ENCODE results near the gene TMEM41A. TPM values are rescaled to one million over a fixed set of nuclear protein-coding genes. Genes with fewer than 3 reads are reported as not detected.

Gene TMEM41A
- total RNA-seq = 25.4 and 25.8 TPM in 2 replicates

DNA sequence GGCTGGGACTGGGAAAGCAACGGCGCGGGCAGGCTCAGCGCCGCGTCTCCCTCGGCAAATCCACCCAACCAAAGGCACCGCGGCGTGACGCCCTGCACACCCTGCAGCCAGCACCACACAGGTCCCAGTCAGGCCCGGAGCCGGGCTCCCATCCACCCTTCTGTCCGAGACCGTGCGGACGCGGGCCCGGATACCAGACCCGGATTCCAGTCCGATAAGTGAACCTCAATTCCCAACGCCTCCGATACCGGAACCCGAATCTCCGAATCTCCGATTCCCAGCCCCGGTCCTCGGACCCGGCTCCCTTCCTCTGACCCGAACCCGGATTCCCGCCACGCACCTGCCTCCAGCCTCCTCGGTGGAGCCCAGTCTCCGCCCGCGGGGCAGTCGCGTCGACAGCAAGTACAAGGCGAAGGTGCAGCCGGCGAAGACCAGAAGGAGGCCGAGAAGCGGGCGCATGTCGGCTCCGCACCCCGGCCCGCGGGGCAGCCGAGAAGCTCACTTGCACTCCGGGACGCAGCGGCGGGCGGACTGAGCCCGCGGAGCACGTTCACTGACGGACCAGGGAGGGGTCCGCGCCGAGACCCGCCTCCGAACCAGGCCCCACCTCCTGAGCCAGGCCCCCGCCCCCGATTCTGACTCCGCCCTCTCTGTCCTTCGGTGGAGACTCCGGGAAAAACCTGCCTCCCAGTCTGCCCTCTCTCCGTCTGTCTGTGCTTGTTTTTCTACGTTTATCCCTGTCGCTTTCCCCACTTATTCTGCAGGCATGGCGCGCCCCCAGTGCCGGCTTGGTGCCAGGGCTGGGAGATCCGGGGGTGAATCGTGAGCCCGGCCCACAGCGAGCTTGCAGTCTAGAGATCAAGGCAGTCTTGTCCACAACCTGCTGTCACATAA is at the start of gene TMEM41A:
Gene TMEM41A (minus strand): TSS at position 533 of the 894 bp plus-strand sequence. CDS start 74 bp downstream, at position 459.
- Mint-ChIP-seq H3K27ac (peak within 1 kb of the TSS; percentile 91), H3K9me3 (no peaks in the 10 kb centered on the region), H3K4me3 (peak within 1 kb of the TSS; percentile 98), H3K36me3 (ENCODE audit: low read depth) (peaks cover 21% of the 10 kb centered on the region), H3K4me1 (peaks cover 20% of the 10 kb centered on the region), H3K27me3 (peaks cover 9% of the 10 kb centered on the region)
- DNase-seq = peak; percentile 97
- intact Hi-C loops (cut with micrococcal nuclease) = loop anchor here (1.0 to 5.0 kb wide), 4 partner anchors 60 to 686 kb away; partner anchors contain the start of genes SENP2 and VPS8

DNA sequence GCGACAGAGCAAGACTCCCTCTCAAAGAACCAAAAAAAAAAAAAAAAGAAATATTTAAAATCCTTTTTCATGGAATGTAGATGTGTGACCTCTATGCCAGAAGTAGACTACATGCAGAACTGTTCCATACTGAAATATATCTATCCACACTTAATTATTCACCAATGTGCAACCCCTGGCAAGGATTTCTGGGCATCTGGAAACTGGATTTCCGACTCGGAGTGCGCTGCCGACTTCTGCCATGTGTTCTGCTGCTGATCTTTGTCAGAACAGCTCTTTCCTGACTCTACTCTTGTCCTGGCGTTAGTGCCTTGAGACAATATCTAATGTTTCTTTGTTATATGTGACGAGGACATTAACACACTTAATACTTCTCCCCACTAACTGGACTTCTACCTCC is 41.9 kb upstream of the TMEM41A start:
- H3K27ac Mint-ChIP-seq = no peak overlapping the region
- intact Hi-C loops (cut with micrococcal nuclease) = no loop called here
- H3K4me3 Mint-ChIP-seq = no peak overlapping the region
- H3K9me3 Mint-ChIP-seq = peaks cover 8% of the 10 kb centered on the region
- DNase-seq = no peak
- H3K4me1 Mint-ChIP-seq = peaks cover 9% of the 10 kb centered on the region
- peaks cover 2% of the 10 kb centered on the region for H3K27me3 Mint-ChIP-seq
- H3K36me3 Mint-ChIP-seq (ENCODE audit: low read depth) = peaks cover 3% of the 10 kb centered on the region

DNA sequence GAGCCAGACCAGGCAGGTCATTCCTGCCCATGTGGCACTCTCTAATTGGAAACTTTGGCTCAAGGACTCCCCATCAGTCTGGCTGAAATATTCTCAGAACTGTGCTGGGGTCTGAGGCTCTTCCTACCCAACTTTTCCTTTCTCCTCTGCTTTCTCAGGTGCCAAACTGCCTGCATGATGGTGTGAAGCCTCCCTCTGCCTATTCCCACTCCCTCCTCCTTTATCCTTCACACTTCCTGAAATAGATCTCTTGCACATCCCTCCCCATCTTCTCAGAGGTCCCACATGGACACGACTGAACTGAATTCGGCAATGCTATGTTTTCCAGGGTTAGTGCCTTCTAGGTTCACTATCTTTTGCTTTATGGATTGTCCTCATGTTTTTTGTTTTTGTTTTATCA is 41.1 kb upstream of the TMEM41A start:
- DNase-seq = no peak
- Mint-ChIP-seq H3K9me3 (peaks cover 8% of the 10 kb centered on the region), H3K4me1 (peaks cover 9% of the 10 kb centered on the region), H3K27me3 (peaks cover 2% of the 10 kb centered on the region), H3K4me3 (no peak overlapping the region), H3K27ac (no peak overlapping the region), H3K36me3 (ENCODE audit: low read depth) (peaks cover 3% of the 10 kb centered on the region)
- intact Hi-C loops (cut with micrococcal nuclease) = no loop called here

DNA sequence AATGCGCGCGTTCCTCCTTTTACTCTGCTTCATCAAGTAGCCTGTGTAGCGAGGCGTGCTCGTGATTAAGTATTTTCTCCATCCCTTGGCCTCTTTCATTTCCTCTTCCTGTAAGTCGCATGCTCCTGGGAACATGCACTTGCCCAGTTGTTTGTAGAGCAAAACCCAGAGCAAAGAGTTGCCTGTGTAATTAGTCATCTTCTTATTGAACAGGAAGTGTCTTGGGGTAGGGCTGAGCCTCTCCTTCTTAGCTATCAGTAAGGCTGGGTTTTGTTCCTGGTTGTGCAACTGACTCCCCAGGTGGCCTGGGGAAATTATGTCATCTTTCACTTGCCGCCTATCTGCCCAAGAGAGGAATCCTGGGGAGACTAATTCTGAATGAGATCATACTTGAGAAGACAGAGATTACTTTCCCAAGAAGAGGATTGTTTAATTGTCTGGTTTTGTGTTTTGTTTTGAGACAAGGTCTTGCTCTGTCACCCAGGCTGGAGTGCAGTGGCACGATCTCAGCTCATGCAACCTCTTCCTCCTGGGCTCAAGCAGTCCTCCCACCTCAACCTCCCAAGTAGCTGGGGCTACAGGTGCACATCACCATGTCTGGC is 38.6 kb upstream of the TMEM41A start:
- H3K4me1 Mint-ChIP-seq = peaks cover 7% of the 10 kb centered on the region
- peak; percentile 79 for DNase-seq
- H3K9me3 Mint-ChIP-seq = peaks cover 8% of the 10 kb centered on the region
- H3K4me3 Mint-ChIP-seq = peak overlapping the region; percentile 57
- peaks cover 3% of the 10 kb centered on the region for H3K36me3 Mint-ChIP-seq (ENCODE audit: low read depth)
- peaks cover under 1% of the 10 kb centered on the region for H3K27me3 Mint-ChIP-seq
- H3K27ac Mint-ChIP-seq = peak overlapping the region; percentile 91
- intact Hi-C loops (cut with micrococcal nuclease) = no loop called here

DNA sequence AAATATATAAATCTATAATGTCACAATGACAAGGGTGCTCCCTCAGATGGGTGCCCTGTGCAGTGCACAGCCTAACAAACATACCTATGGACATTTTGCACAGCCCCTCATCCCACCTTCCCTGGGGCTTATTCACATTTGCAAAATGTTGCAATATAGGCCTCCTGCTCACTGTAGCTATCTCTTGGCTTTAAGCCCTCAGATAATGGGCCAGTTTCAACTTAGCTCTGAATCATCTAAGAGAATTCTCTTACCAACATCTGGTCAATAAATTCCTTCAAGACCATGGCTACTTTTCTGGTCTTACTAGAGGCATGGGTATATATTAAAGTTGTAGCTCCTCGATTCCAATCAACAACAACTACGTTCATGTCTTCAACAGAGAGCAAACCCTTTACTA is 35.7 kb upstream of the TMEM41A start:
- intact Hi-C loops (cut with micrococcal nuclease) = no loop called here
- peaks cover 3% of the 10 kb centered on the region for H3K36me3 Mint-ChIP-seq (ENCODE audit: low read depth)
- no peak for DNase-seq
- no peak overlapping the region for H3K4me3 Mint-ChIP-seq
- no peak overlapping the region for H3K27ac Mint-ChIP-seq
- H3K9me3 Mint-ChIP-seq = peaks cover 8% of the 10 kb centered on the region
- peaks cover 7% of the 10 kb centered on the region for H3K4me1 Mint-ChIP-seq
- no peaks in the 10 kb centered on the region for H3K27me3 Mint-ChIP-seq

DNA sequence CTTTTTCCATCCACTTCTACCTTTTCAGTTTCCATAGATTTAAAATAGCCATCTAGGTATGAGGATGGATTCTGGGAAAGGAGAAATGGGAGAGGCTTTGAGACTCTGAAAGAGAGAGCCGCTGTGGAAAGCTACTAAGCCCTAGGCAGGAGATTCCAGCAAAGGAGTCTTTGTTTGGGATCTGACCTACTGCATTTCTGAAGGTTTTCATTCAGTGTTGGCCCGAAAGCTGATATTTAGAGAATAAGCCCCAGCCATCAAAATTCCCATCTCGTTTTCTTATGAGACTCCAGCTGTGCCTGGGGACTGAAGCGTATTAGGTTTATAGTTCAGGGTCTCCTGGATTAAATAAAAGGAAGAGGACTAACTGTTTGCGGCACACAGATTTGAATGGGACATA is 34.1 kb upstream of the TMEM41A start:
- peaks cover 7% of the 10 kb centered on the region for H3K4me1 Mint-ChIP-seq
- peaks cover 8% of the 10 kb centered on the region for H3K9me3 Mint-ChIP-seq
- H3K27ac Mint-ChIP-seq = no peak overlapping the region
- H3K36me3 Mint-ChIP-seq (ENCODE audit: low read depth) = peaks cover 3% of the 10 kb centered on the region
- intact Hi-C loops (cut with micrococcal nuclease) = no loop called here
- no peak overlapping the region for H3K4me3 Mint-ChIP-seq
- H3K27me3 Mint-ChIP-seq = no peaks in the 10 kb centered on the region
- DNase-seq = no peak

DNA sequence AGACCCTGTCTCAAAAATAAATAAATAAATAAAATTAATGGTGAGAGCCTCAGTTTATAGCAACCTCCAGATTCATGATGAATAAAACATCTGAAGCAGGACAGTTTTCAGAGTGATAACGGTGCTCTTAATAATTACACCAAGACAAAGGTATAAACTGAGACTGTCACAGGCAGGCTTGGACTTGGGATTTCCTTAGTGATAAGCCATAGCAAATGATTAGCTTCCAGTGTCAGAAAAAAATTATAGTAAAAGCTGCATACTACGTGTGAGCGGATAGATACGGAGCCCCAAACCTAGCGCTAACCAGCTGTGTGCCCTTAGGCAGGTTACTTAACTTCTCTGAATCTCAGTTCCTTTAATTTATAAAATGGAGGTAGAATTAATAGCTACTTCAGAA is 32.0 kb upstream of the TMEM41A start:
- intact Hi-C loops (cut with micrococcal nuclease) = no loop called here
- H3K36me3 Mint-ChIP-seq (ENCODE audit: low read depth) = no peaks in the 10 kb centered on the region
- peaks cover under 1% of the 10 kb centered on the region for H3K9me3 Mint-ChIP-seq
- H3K4me1 Mint-ChIP-seq = no peaks in the 10 kb centered on the region
- H3K27ac Mint-ChIP-seq = no peak overlapping the region
- no peak overlapping the region for H3K4me3 Mint-ChIP-seq
- peaks cover 2% of the 10 kb centered on the region for H3K27me3 Mint-ChIP-seq
- DNase-seq = no peak

DNA sequence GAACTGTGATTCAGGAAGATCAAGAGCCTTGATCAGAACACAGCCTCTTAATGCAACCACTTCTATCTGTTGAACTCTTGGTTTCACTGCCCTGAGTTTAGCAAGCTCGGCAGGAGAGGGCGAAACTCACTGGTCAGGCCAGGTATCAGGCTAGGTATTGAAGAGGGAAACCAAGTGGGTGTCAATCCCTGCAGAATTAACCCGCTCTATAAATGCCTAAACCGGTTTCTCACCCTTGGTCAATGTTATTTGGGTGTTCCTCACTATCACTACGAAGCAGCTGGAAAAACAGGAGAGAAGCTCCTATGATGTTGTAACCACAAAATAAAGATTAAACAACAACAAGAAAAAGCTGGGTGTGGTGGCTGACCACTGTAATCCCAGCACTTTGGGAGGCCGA is 29.7 kb upstream of the TMEM41A start:
- Mint-ChIP-seq H3K36me3 (ENCODE audit: low read depth) (no peaks in the 10 kb centered on the region), H3K9me3 (no peaks in the 10 kb centered on the region), H3K27me3 (peaks cover 6% of the 10 kb centered on the region), H3K4me3 (no peak overlapping the region), H3K27ac (no peak overlapping the region), H3K4me1 (no peaks in the 10 kb centered on the region)
- intact Hi-C loops (cut with micrococcal nuclease) = no loop called here
- DNase-seq = no peak

DNA sequence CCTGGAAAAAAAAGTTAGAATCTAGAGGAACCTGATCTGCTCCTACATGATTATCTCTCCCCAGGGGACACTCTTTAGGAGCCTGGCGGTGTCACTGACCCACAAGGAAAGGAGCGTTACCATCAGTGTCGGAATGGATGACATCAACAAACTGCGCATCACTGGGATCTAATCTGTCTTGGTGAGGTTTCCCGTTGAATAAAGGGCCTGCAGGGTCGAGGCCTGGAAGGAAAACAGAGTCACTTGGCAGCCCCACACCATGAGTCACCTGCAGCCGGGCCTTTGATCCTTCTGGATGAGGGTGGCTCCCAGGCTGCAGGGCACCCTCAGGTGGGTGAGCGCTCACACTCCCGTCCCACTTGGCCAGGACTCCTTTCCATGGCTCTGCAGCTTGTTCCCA is 28.5 kb upstream of the TMEM41A start:
- intact Hi-C loops (cut with micrococcal nuclease) = no loop called here
- no peaks in the 10 kb centered on the region for H3K4me1 Mint-ChIP-seq
- no peak overlapping the region for H3K27ac Mint-ChIP-seq
- H3K4me3 Mint-ChIP-seq = no peak overlapping the region
- no peaks in the 10 kb centered on the region for H3K9me3 Mint-ChIP-seq
- H3K36me3 Mint-ChIP-seq (ENCODE audit: low read depth) = no peaks in the 10 kb centered on the region
- H3K27me3 Mint-ChIP-seq = peaks cover 7% of the 10 kb centered on the region
- DNase-seq = no peak

DNA sequence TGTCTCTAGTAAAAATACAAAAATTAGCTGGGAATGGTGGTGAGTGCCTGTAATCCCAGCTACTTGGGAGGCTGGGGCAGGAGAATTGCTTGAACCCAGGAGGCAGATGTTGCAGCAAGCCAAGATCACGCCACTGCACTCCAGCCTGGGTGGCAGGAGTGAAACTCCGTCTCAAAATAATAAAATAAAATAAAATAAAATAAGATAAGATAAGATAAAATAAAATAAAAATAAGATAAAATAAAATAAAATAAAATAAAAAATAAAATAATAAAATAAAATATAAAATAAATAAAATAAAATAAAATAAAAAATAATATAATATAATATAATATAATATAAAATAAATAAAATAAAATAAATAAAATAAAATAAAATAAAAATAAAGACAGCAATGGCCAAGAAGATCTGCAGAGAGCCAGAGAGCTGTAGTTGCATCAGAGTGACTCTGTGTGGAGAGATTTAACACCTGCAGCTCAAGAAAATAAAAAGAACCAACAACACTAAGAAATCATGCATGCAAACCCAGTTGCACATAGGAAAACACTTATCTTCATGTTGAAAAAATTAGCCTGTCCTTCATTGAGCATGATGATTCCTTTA is 27.6 kb upstream of the TMEM41A start:
- Mint-ChIP-seq H3K27ac (no peak overlapping the region), H3K36me3 (ENCODE audit: low read depth) (no peaks in the 10 kb centered on the region), H3K9me3 (no peaks in the 10 kb centered on the region), H3K27me3 (peaks cover 11% of the 10 kb centered on the region), H3K4me3 (no peak overlapping the region), H3K4me1 (no peaks in the 10 kb centered on the region)
- no peak for DNase-seq
- intact Hi-C loops (cut with micrococcal nuclease) = no loop called here

DNA sequence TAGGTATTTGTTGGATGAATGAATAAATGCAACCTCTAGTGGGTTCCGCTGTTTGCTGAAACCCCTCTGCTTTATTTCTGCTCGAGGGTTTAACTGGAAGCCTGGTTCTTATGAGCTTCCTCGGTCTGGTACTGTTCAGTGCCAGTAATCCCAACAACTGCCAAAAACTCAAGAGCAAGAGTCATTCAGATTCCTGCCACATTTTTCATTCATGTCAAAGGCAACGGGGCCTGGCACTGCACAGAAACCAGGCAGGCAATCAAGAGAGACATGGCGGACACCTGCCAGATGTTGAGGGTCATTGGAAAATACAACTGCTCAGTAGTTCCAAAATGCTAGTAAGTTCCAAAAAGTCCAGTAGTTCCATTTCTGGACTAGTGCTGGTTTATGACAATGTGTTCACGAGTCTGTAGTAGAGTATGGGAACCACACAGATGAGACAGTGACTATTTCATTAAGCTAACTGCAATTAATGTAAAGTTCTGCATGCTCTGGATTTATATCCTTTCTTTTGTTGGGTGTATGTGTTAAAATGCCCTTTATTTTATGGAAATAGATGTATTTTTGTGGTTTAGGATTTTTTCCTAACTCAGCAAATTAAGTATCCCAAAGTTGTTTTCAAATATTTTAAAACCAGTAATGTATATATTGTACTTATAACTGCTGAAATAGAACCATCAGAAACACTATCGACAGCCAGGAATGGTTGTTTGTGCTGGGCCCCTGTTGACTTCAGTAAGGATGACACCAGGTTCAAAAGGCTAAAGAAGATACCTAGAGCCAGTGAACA is 22.7 kb upstream of the TMEM41A start:
- no peak for DNase-seq
- Mint-ChIP-seq H3K27me3 (peaks cover 13% of the 10 kb centered on the region), H3K27ac (no peak overlapping the region), H3K36me3 (ENCODE audit: low read depth) (no peaks in the 10 kb centered on the region), H3K4me3 (no peak overlapping the region), H3K4me1 (no peaks in the 10 kb centered on the region), H3K9me3 (no peaks in the 10 kb centered on the region)
- intact Hi-C loops (cut with micrococcal nuclease) = no loop called here

DNA sequence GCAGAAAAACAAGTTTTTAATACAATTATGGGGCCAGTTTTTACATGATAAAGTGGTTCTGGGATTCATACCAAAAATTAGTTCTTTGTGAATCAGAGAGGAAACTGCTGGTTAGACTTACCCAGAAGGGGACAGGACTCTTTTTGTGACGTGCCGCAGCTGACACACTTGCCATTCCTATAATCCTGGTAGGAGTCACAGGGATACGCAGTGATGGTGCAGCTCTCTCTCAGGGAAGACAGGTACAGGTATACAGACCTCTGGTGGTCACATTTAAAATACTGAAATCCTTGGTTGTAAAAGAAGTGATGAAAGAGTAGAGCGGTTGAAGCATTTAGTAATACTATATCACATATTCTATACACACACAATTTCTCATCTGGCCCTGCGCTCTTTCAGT is 20.2 kb upstream of the TMEM41A start:
- intact Hi-C loops (cut with micrococcal nuclease) = no loop called here

DNA sequence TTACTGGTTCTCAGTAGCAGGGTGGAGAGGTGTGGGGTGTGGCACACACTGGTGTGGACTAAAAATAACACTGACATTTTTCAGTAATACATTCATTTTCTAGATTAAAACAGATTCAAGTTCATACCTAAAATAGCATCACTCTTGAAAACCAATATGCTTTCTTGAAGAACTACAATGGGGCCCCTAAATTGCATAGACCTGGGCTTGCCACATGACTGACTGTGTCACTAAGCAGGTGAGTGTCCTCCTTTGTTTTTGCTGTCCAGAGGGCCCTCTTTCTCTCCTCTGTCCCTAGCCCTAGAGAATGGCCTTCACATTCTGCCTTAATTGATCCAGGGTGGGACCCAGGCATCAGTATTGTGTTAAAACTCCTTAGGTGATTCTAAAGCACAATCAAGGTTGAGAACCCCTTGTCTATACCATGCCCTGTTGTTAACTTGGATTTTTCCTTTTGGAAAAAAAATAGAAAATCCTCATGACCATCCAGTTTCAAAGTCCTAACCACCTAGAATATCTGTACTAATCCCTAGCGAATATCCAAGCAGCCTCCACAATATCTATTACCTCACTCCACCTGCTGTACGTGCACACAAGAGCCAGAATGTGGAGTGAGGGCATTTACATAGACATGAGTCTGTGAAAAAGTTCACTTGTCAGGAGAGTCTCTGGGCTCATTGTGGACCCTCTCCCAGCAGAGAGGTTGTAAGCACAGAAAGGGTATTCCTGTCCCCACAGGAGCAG is 18.7 kb upstream of the TMEM41A start:
- DNase-seq = no peak
- Mint-ChIP-seq H3K9me3 (no peaks in the 10 kb centered on the region), H3K27ac (no peak overlapping the region), H3K27me3 (peaks cover 18% of the 10 kb centered on the region), H3K4me1 (no peaks in the 10 kb centered on the region), H3K36me3 (ENCODE audit: low read depth) (no peaks in the 10 kb centered on the region), H3K4me3 (no peak overlapping the region)
- intact Hi-C loops (cut with micrococcal nuclease) = no loop called here

More for the DNA sequence above, 20.2 kb upstream of the TMEM41A start:
- H3K27me3 Mint-ChIP-seq = peaks cover 17% of the 10 kb centered on the region
- no peak for DNase-seq
- H3K4me3 Mint-ChIP-seq = no peak overlapping the region
- H3K27ac Mint-ChIP-seq = no peak overlapping the region
- no peaks in the 10 kb centered on the region for H3K4me1 Mint-ChIP-seq
- no peaks in the 10 kb centered on the region for H3K36me3 Mint-ChIP-seq (ENCODE audit: low read depth)
- no peaks in the 10 kb centered on the region for H3K9me3 Mint-ChIP-seq

Data from activated CD4-positive, alpha-beta T cell treated with anti-CD3 and anti-CD28 coated beads, Interleukin-2, amount 10 ng/mL, durations not matched to agents 24 days and 14 days (primary cell).